GM18526 (cell line): ENCODE measurements around the gene HAT1.

Source experiments
- POLR2A ChIP-seq: IDR thresholded peaks from 3 replicates; pipeline ENCODE4 v1.6.1; 2011; ENCODE audit not compliant: insufficient read length; ENCODE audit errors: extremely low read depth

HAT1 gene

DNA sequence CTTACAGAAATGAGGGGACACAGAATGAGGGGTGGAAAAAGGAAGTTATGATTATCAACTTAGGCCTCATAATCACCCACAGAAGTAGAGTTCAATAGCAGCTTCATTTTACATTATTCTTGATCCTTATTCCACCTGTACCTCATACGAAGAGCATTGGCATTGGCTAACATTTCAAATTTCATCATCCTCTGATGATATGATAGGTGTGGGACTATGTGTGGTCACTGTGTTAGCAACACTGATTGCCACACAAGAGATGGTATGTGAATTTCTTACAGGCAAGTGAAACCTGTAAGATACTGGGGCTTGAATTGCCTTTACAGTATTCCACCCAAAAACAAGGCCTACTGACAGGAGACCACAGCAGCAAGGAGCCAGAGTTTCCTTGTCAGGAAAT lies 14.0 kb upstream of the HAT1 start:
- TF ChIP-seq POLR2A: no peak

GRCh38 chr2:171909266-171909665 lies 13.0 kb upstream of the HAT1 start:
- no peak for TF ChIP-seq POLR2A

DNA sequence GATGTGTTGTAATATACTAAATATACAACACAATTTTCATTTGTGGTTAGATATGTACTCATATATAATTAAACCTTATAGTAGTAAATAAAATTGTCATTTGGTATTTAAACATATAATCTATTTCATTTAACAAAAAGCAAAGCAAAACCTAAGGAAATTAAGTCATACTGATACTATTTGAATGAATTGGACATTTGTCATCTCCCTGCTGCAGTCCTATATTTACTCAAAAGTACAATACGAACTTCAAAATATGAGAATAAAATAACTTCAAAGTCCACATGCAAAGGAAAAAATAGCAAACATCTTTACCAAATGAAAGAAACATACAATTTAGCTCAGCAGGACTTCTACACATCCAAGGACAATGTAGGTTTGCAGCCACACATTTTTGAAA lies 11.8 kb upstream of the HAT1 start:
- TF ChIP-seq POLR2A: no peak

DNA sequence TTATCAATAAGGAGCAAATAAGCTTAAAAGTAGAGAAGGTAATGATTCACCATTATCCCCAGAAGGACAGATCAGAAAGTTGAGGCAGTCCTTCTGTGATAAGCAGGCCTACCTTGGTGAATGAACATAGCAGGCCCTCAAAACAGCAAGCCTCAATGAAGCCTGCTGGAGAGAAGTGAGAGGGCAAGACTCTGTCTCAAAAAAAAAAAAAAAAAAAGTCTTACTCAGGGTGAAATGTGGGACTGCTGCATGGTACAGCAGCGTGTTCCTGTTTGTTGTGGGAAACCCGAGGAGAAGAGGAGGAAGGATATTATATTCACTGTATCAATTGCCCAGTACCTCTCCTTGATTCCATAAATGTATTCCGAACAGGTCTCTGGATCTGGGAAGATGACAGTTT lies 8.7 kb upstream of the HAT1 start:
- TF ChIP-seq POLR2A: no peak

DNA sequence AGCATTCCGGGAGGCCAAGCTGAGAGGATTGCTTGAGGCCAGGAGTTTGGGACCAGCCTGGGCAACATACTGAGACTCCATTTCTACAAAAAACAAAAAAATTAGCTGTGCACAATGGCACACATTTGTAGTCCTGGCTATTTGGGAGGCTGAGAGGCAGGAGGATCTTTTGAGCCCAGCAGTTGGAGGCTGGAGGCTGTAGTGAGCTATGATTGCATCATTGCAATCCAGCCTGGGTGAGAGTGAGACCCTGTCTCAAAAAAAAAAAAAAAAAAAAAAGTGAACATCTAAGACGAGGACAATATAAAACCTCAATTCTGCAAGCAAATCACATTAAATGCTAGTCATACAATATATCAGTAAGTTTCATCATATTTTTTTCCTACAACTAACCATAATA lies 2.8 kb upstream of the HAT1 start:
- no peak for TF ChIP-seq POLR2A

GRCh38 chr2:171921970-171922229 lies 361 bp upstream of the HAT1 start:
- TF ChIP-seq POLR2A: no peak

DNA sequence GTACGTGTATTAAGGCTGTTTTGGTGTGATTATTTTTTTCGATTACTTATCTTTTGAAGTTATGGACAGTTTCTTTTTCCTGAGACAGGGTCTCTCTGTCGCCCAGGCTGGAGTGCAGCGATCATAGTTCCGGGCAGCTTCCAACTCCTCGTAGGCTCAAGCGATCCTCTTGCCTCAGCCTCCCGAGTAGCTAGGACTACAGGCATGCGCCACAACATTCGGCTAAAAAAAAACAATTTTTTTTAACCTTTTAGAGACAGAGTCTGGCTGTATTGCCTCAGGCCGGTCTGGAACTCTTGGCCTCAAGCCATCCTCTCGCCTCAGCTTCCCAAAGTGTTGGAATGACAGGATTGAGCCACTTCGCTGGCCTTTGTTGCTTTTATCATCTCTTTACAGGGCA lies 945 bp downstream of the HAT1 start:
- TF ChIP-seq POLR2A: no peak

DNA sequence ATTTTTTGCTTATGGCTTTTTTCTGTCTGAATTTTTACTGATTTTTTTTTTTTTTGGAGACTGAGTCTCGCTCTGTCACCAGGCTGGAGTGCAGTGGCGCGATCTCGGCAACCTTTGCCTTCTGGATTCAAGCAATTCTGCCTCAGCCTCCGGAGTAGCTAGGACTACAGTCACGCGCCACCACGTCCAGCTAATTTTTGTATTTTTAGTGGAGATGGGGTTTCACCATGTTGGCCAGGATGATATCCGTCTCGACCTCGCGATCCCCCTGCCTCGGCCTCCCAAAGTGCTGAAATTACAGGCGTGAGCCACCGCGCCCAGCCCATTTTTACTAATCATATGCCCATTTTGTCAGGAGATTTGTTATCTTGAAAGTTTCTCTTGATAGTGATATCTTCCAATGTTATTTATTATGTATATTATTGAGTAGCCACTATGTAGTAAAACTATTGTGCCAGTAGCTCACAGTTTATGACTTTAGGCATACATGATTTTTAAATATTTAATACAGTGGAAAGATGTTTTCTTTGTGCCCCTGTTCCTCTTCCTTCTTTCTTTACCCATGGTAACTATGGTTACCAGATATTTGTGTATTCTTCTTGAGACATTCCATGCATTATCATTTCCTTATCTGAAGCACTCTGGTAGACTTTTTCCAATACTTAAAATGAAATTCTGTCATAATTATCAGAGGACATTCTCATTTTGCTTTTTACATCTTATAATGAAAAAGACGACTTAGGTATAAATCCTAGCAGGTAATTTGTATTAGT lies 2.1 kb downstream of the HAT1 start:
- TF ChIP-seq POLR2A: no peak

DNA sequence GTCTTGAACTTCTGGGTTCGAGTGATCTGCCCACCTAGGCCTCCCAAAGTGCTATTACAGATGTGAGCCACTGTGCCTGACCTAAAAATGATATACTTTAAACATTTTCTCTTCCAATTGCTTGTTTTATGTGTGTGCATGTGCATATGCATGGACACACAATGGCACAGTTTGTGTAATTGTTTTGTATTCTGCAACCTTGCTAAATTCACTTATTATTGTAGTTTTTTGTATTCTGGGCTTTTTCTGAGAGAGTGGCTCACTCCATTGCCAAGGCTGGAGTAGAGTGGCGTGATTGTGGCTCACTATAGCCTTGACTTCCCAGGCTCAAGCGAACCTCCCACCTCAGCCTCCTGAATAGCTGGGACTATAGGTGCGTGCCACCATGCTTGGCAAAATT lies 8.1 kb downstream of the HAT1 start:
- no peak for TF ChIP-seq POLR2A

GRCh38 chr2:171939058-171939742 lies 16.9 kb downstream of the HAT1 start:
- TF ChIP-seq POLR2A: no peak

GRCh38 chr2:171939743-171940071 lies 17.4 kb downstream of the HAT1 start:
- TF ChIP-seq POLR2A: no peak

- TF ChIP-seq POLR2A: no peak
Observed at GRCh38 chr2:171941316-171941699, 19.0 kb downstream of the HAT1 start.

GRCh38 chr2:171943869-171944268 lies 21.6 kb downstream of the HAT1 start:
- TF ChIP-seq POLR2A: no peak

DNA sequence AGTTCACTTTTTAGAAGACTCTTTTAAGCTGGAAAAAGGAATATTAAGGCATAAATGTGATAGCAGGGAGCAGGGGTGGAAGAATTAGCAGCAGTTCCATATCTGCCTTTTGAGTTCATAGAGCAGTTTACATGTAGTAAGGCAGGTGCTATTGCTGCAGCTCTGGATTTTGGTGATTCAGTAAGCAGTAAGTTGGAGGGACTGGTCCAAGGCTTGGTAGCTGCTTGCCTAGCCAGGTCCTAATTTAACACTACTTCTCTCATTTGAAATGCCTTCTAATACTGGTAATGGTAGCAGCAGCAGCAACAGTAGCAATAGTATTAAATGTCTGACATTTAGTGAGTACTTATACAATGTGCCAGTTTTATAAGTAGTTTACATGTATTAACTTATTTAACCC lies 30.0 kb downstream of the HAT1 start:
- no peak for TF ChIP-seq POLR2A

GRCh38 chr2:171952748-171953147 lies 30.5 kb downstream of the HAT1 start:
- TF ChIP-seq POLR2A: no peak

DNA sequence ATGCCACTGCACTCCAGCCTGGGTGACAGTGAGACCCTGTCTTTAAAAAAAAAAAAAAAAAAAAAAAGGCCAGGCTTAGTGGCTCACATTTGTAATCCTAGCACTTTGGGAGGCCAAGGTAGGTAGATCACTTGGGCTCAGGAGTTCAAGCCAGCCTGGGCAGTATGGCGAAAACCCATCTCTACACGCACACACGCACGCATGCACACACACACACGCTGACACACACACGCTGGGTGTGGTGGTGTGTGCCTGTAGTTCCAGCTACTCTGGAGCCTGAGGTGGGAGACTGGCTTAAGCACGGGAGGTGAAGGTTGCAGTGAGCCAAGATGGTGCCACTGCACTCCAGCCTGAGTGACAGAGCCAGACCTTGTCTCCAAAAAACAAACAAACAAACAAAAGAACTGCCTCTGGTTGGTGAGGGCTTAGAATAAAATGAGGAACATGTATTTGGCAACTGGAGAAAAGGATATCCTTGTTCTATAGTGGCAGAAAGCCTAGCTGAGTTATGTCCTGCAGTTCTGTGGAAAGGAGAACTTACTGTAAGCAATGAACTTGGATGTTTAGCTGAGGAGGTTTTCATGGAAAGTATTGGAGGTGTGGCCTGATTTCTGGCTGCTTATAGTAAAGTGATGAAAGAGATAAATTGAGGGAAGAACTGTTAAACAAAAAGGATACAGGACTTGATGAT lies 34.0 kb downstream of the HAT1 start:
- no peak for TF ChIP-seq POLR2A

DNA sequence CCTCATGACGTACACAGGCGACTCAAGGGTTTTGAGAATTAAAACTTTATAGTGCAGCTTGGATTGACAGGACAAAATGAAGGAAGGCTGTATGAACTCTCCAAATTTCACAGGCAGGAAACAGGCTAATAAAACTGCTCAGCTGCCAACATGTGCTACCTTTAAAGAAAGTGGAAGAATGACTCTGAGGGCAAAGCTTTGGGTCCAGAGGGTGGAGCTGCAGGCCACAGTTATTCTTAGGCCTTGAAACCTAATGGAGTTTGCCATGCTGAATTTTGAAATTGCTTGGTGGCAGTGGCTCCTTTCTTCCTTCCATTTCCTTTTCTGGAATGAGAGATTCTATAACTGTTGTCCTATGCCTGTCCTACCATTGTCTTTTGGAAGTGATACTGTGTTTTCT lies 34.8 kb downstream of the HAT1 start:
- TF ChIP-seq POLR2A: no peak
